HepG2 (cell line): Measurements from ENCODE around the gene GABRP. TPM values are rescaled to one million over a fixed set of nuclear protein-coding genes. Genes with fewer than 3 reads are reported as not detected.

Source experiments
- ATAC-seq: fragments of 200-7000 bp; cut with Tn5 transposase; 3 replicates; pipeline ENCODE4 v1.9.1; 2020; ENCODE audit warnings: mild to moderate bottlenecking, moderate library complexity
- BruUV-seq: library from RNA; stranded (reverse); fragments of 400-500 nt; replicated peaks from 2 replicates; lab custom pipeline; 2021; lab: Mats Ljungman, UMichigan
- CTCF ChIA-PET: fragments of 300-600 bp; formaldehyde crosslinking; extraction: SDS; loops from one replicate; lab custom pipeline; 2021; ENCODE audit warnings: low total read pairs, inconsistent platforms, low intra/inter-chr PET ratio; lab: Yijun Ruan, JAX
- POLR2A ChIA-PET: fragments of 350-600 bp; sonication (Branson Sonifier 250); formaldehyde crosslinking; loops from one replicate; lab custom pipeline; 2020; ENCODE audit warnings: antibody characterized with exemption, inconsistent platforms; lab: Yijun Ruan, JAX
- DNase-seq: peaks from one replicate; pipeline ENCODE4 v3.0.0-alpha.2; 2015; ENCODE audit warnings: low spot score
- FAIRE-seq: peaks from 3 replicates; lab custom pipeline; 2011; peaks lifted over from hg19 to GRCh38; lab: Jason Lieb, UNC
- H2AFZ ChIP-seq: one replicate; pipeline ENCODE4 v1.6.1; 2011; ENCODE audit warnings: low read length, inconsistent platforms
- H3K27ac ChIP-seq: fragments of 300-600 bp; 3 replicates; pipeline ENCODE4 v1.8.0; 2011; ENCODE audit warnings: mixed run types, mild to moderate bottlenecking, mixed read lengths, low read length, inconsistent platforms; ENCODE audit not compliant: insufficient read depth; ENCODE audit errors: extremely low read length
- H3K27me3 ChIP-seq, 2 experiments: fragments of 200-600 bp in 1 of 2; 2 replicates in 1 of 2; 3 replicates in 1 of 2; pipeline versions ENCODE4 v1.6.0 to v1.8.0; 2011; ENCODE audit warnings: low read length in 2 of 2, mild to moderate bottlenecking in 2 of 2, moderate library complexity in 2 of 2, inconsistent platforms in 1 of 2; ENCODE audit not compliant: insufficient read depth in 2 of 2, control insufficient read depth in 1 of 2
- H3K36me3 ChIP-seq, 2 experiments: fragments of 200-600 bp in 1 of 2; replicated peaks in 1 of 2; 2 replicates in 1 of 2; 3 replicates in 1 of 2; pipeline versions ENCODE4 v1.5.1 to v1.8.0; 2011; ENCODE audit warnings: low read length in 2 of 2, inconsistent platforms in 1 of 2; ENCODE audit not compliant: insufficient read depth in 2 of 2, control insufficient read depth in 1 of 2
- H3K4me1 ChIP-seq: 2 replicates; pipeline ENCODE4 v1.5.1; 2012; ENCODE audit warnings: low read length, inconsistent platforms; ENCODE audit not compliant: insufficient read depth
- H3K4me2 ChIP-seq: 2 replicates; pipeline ENCODE4 v1.6.0; 2011; ENCODE audit warnings: low read depth, low read length, inconsistent platforms
- H3K4me3 ChIP-seq, 3 experiments: fragments of 200-600 bp in 1 of 3; sonication (generic), shearing (Covaris generic) in 1 of 3; replicated peaks in 1 of 3; 2 replicates each; pipeline ENCODE4 v1.5.1; 2011 to 2016; ENCODE audit warnings: low read length in 3 of 3, inconsistent platforms in 2 of 3, low read depth in 2 of 3, mild to moderate bottlenecking in 2 of 3, control low read depth in 1 of 3, mixed read lengths in 1 of 3; ENCODE audit not compliant: insufficient read depth in 1 of 3
- H3K79me2 ChIP-seq: one replicate; pipeline ENCODE4 v1.6.1; 2011; ENCODE audit warnings: low read length, inconsistent platforms; ENCODE audit not compliant: insufficient read depth
- H3K9ac ChIP-seq: 2 replicates; pipeline ENCODE4 v1.6.0; 2011; ENCODE audit warnings: mild to moderate bottlenecking, low read depth, low read length, inconsistent platforms; ENCODE audit not compliant: insufficient read depth
- H3K9me3 ChIP-seq: 2 replicates; pipeline ENCODE4 v1.5.1; 2012; ENCODE audit warnings: mild to moderate bottlenecking, low read length
- H4K20me1 ChIP-seq: 2 replicates; pipeline ENCODE4 v1.6.0; 2011; ENCODE audit warnings: inconsistent platforms, mild to moderate bottlenecking, low read length, moderate library complexity; ENCODE audit not compliant: insufficient read depth
- ADNP ChIP-seq: sonication (generic); formaldehyde crosslinking; IDR thresholded peaks from 2 replicates; pipeline ENCODE4 v1.4.0; 2020; ENCODE audit warnings: missing genetic modification reagents
- AGO2 ChIP-seq: fragments of 200-400 bp; formaldehyde crosslinking; optimal IDR thresholded peaks from 2 replicates; pipeline ENCODE3; 2017; ENCODE audit warnings: mild to moderate bottlenecking, low read depth, low read length, moderate library complexity
- ATF6 ChIP-seq: sonication (generic); formaldehyde crosslinking; conservative IDR thresholded peaks from 2 replicates; pipeline ENCODE4 v1.4.0; 2020; ENCODE audit warnings: missing genetic modification reagents
- HIC2 ChIP-seq: sonication (generic); formaldehyde crosslinking; IDR thresholded peaks from 2 replicates; pipeline ENCODE4 v1.9.0; 2022; ENCODE audit warnings: low read depth, missing genetic modification reagents
- IKZF1 ChIP-seq: fragments of 450-650 bp; IDR thresholded peaks from 2 replicates; pipeline ENCODE4 v1.7.1; 2016
- IRF9 ChIP-seq: sonication (generic); formaldehyde crosslinking; IDR thresholded peaks from 2 replicates; pipeline ENCODE4 v1.8.0; 2022; ENCODE audit warnings: missing genetic modification reagents, mild to moderate bottlenecking, borderline replicate concordance
- PRDM4 ChIP-seq: sonication (generic); formaldehyde crosslinking; IDR thresholded peaks from 2 replicates; pipeline ENCODE4 v1.9.0; 2021; ENCODE audit warnings: missing genetic modification reagents, borderline replicate concordance
- TAF15 ChIP-seq: fragments of 200-400 bp; formaldehyde crosslinking; IDR thresholded peaks from one replicate; pipeline ENCODE4 v1.6.1; 2018; ENCODE audit warnings: mild to moderate bottlenecking, low read depth, low read length; ENCODE audit not compliant: poor library complexity, severe bottlenecking
- TSC22D2 ChIP-seq: sonication (generic); formaldehyde crosslinking; IDR thresholded peaks from 2 replicates; pipeline ENCODE4 v1.5.1; 2020; ENCODE audit warnings: missing genetic modification reagents, mild to moderate bottlenecking, borderline replicate concordance
- ZBTB26 ChIP-seq: IDR thresholded peaks from 2 replicates; pipeline ENCODE4 v1.6.1; 2016; ENCODE audit warnings: missing compliant biosample characterization, missing genetic modification reagents, borderline replicate concordance
- ZFP36L2 ChIP-seq: sonication (generic); formaldehyde crosslinking; IDR thresholded peaks from 2 replicates; pipeline ENCODE4 v1.4.0; 2020; ENCODE audit warnings: missing genetic modification reagents
- ZNF20 ChIP-seq: sonication (generic); formaldehyde crosslinking; IDR thresholded peaks from 2 replicates; pipeline ENCODE4 v1.4.0; 2020; ENCODE audit warnings: mild to moderate bottlenecking, moderate library complexity, missing genetic modification reagents
- ZNF547 ChIP-seq: sonication (generic); formaldehyde crosslinking; IDR thresholded peaks from 2 replicates; pipeline ENCODE4 v1.5.1; 2020; ENCODE audit warnings: mild to moderate bottlenecking, missing genetic modification reagents
- ZNF629 ChIP-seq: sonication (generic); formaldehyde crosslinking; conservative IDR thresholded peaks from 2 replicates; pipeline ENCODE4 v1.5.0; 2020; ENCODE audit warnings: missing genetic modification reagents
- ZNF83 ChIP-seq: sonication (generic); formaldehyde crosslinking; IDR thresholded peaks from 2 replicates; pipeline ENCODE4 v1.4.0; 2020; ENCODE audit warnings: missing genetic modification reagents, mild to moderate bottlenecking, borderline replicate concordance
- WGBS: methylation state at CpG from one replicate; pipeline ENCODE4 v1.1.6; 2017; ENCODE audit warnings: low lambda C conversion rate; 5-methylcytosine and 5-hydroxymethylcytosine counted together
- in situ Hi-C: cut with HindIII; loops from 2 replicates; pipeline ENCODE4 v1.10.0; 2017; ENCODE audit warnings: low pct_unique_long_range_greater_than_20kb; ENCODE audit not compliant: extremely low pct_ligation_motif_present
- intact Hi-C: fragments of 100-400 bp; cut with micrococcal nuclease; formaldehyde crosslinking; loops from one replicate; pipeline ENCODE4 v1.10.0; 2022; ENCODE audit not compliant: unreplicated experiment
- polyA plus RNA-seq, 8 experiments: library from polyadenylated mRNA; depleted of rRNA in 3 of 8; stranded (reverse) in 7 of 8; unstranded in 1 of 8; fragments of >200 nt; fragmentation: Illumina TruSeq in 4 of 8; extraction: Trizol in 4 of 8; gene quantifications; 2 replicates each; pipeline versions ENCODE4 v1.2.1 to v1.2.3, GENCODE V29; 2011 to 2016; ENCODE audit warnings: low read depth in 4 of 8, missing spikeins in 1 of 8, mixed read lengths in 1 of 8; ENCODE audit not compliant: insufficient read depth in 1 of 8
- total RNA-seq, 5 experiments: library from RNA; depleted of rRNA; stranded (reverse); fragments of >200 nt; fragmentation: Illumina TruSeq; extraction: Trizol; gene quantifications; 2 replicates each; pipeline ENCODE4 v1.2.3, GENCODE V29; 2016; ENCODE audit warnings: low read depth in 1 of 5

The GABRP gene
- total and polyA plus RNA-seq, 2 of the 13 experiments (the other 11 are each of a cell fraction or from before 2014, with no cell fraction given) = not detected

- WGBS = 22% methylated on average over 1 of the region's 1 CpG
- no peak overlapping the region for H3K27ac ChIP-seq
- BruUV-seq = no TSS peak
- ChIA-PET POLR2A (no interaction called here), CTCF (no interaction called here)
- DNase-seq (no peak), ATAC-seq (no peak), FAIRE-seq (no peak)
- no peak overlapping the region for H3K4me3 ChIP-seq
- no peaks in the 10 kb centered on the region for H3K4me1 ChIP-seq
- no peaks in the 10 kb centered on the region for H3K79me2 ChIP-seq
- no peak overlapping the region for H2AFZ ChIP-seq
- no peaks in the 10 kb centered on the region for H3K36me3 ChIP-seq
- no peaks in the 10 kb centered on the region for H3K9me3 ChIP-seq
- H3K27me3 ChIP-seq = peaks cover 0 to 8% of the 10 kb centered on the region in 2 experiments; a peak in 3 of 5 replicates
- no peak for TF ChIP-seq ZFP36L2 (CRISPR knock-in tag)
- no peak for TF ChIP-seq ZBTB26 (CRISPR knock-in tag)
- no peak for TF ChIP-seq PRDM4 (CRISPR knock-in tag)
- no peak for TF ChIP-seq ZNF20 (CRISPR knock-in tag)
- TF ChIP-seq AGO2 = no peak
- no peak for TF ChIP-seq IRF9 (CRISPR knock-in tag)
- no peak for TF ChIP-seq HIC2 (CRISPR knock-in tag)
- TF ChIP-seq ZNF547 = no peak
- no peak for TF ChIP-seq ADNP (CRISPR knock-in tag)
- TF ChIP-seq IKZF1 = no peak
- no peak for TF ChIP-seq TAF15
- TF ChIP-seq ZNF629 = no peak
- no peak for TF ChIP-seq TSC22D2 (CRISPR knock-in tag)
- no peak for TF ChIP-seq ZNF83 (CRISPR knock-in tag)
- no peak for TF ChIP-seq ATF6 (CRISPR knock-in tag)
- H3K9ac ChIP-seq = no peak overlapping the region
- in situ Hi-C loops (no loop called here), intact Hi-C loops (no loop called here)
- H4K20me1 ChIP-seq = no peaks in the 10 kb centered on the region
- no peak overlapping the region for H3K4me2 ChIP-seq
Measured at GRCh38 chr5:170737591-170737990, 45.9 kb upstream of the GABRP start.
